GM19372 (cell line): ENCODE measurements around the gene ORM1.
A peak's percentile ranks its signal among the peaks of the same experiment; 100 is the strongest.

Experiments
- ATAC-seq: cut with Tn5 transposase; IDR thresholded peaks from one replicate; pipeline ENCODE4 v1.9.1; 2021; ENCODE audit warnings: mild to moderate bottlenecking, low read depth, moderate library complexity; ENCODE audit not compliant: unreplicated experiment

Gene ORM1

GRCh38 chr9:114361542-114361941 lies 38.6 kb downstream of the ORM1 start:
- ATAC-seq, result no peak

DNA sequence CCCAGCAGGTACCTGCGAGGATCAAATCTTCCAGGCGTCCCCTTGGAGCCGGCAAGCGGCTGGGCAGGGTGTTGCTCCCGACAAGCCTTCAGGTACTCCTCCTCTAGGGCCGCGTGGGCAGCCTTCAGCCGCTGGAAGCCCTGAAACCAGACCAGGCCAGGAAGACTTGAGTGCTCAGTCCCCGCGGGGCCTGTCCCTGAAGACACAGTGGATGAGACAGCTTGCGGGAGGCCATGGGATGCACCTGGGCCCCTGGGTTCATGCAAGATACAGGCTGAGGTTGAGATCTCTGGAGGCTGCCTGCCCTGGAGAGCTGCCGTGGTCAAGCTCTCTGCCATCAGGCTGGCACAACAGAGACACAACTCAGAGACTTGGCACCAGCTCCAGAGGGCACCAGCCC lies 39.5 kb downstream of the ORM1 start:
- no peak for ATAC-seq

DNA sequence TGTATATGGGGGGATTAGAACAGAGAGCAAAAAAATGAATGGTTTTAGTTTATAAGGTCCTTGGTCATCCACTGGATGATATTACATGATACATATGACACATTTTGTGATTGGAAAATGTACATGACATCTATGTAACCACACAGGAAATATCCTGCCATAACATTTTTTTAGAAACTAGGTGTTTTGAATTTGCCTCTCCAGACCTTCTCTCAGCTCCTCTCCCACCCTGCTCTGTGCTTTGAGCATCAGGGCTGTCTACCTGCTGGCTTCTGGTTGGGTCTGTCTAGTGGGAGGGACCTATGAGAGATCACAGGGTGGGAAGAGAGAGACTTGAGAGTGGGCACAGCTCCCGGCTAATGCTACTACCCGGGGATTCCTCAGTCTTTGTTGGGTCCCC lies 40.5 kb downstream of the ORM1 start:
- ATAC-seq, result no peak

DNA sequence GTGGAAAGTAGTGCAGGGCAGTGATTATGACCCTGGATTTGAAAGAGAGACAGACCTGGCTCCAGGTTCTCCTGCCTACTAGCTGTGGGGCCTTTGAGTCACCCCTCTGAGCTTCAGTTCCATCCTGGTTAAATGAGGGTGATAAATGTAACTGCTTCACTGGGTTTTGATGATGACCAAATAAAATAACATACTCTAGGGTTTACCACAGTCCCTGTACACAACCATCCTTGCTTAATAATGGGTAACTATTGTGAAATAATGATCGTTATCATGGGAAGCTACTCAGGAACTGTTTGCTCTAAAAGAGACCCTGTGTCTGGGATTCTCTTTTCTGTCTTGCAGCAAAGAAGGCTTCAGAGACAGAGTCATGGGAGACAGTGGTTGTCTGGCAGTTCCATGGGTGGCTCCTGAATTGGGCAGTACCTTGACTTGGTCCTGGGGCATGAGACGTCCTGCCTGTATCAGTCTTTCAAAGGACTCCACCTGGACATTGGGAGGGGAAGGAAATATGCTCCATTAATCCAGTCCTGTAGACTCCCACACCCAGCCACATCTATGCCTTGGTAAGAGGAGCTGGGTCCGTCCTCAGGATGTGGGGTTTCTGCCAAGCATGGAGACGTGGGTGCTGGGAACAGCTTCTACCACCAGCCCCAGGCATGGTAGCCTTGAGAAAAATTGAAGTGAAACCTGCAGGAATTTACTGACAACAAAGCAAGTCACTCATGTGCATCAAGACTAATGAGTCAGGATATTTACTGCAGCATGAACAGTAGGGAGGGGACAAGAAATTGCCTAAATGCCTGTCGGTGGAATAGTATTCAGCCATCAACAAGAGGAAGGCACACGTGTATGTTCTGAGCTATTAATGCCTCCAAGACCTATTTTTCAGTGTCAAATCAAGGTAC lies 41.5 kb downstream of the ORM1 start:
- ATAC-seq, result no peak

- ATAC-seq, result no peak
These were observed 42.3 kb downstream of the ORM1 start for GRCh38 chr9:114365194-114365593.

- ATAC-seq, result peak; percentile 56
These were observed 43.6 kb downstream of the ORM1 start for GRCh38 chr9:114366334-114367128.

DNA sequence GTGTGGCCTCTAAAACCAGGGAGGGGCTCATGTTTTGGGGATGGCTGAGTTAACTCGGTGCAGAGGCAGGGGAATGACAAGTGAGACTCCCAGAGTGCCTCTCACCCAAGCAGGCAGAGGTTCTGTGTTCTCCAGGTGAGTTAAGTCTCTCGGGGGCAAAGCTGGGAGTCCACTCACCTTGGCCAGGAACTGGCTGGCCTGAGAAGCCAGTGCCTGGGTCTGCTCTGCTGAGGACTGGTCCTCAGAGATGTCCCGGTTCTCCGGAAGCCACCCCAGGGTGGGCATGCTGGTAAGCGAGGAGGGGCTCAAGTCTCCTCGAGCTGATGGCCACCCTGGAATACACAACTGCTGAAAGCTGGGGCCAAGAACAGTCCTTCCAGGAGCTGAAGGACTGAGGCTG lies 44.5 kb downstream of the ORM1 start:
- ATAC-seq, result no peak

- no peak for ATAC-seq
These were observed 45.1 kb downstream of the ORM1 start for GRCh38 chr9:114367772-114368569.

DNA sequence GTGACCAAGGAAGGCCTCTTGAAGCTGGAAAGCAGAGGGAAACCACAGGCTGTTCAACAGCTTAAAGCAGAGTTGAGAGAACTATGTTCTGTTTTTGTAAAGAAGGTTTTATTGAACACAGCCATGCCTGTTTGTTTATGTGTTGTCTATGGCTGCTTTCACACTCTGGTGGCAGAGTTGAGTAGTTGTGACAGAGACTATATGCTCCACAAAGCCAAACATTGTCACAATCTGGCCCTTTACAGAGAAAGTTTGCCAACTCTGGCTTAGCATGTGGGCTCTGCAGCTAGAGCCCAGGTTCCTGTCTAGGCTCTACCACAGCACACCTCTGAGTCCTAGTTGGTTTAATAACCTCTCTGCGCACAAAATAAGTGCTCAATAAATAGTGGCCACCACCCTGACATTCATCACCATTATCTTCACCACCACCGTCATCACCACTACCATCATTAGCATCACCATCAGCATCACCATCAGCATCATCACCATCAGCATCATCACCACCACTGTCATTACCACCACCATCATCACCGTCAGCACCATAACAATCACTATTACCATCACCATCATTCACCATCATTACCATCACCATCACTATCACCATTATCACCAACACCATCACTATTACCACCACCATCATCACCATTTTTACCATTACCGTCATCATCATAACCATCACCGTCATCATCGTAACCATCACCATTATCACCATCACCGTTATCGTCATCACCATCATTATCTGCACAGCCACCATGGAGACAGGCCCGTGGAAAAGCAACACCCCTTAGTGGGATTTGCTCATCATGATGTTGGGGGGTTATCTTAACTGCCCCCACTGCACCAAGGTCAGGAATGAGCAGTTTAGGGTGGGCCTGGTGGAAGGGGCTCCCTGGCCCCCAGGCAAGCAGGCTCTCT lies 46.6 kb downstream of the ORM1 start:
- no peak for ATAC-seq

DNA sequence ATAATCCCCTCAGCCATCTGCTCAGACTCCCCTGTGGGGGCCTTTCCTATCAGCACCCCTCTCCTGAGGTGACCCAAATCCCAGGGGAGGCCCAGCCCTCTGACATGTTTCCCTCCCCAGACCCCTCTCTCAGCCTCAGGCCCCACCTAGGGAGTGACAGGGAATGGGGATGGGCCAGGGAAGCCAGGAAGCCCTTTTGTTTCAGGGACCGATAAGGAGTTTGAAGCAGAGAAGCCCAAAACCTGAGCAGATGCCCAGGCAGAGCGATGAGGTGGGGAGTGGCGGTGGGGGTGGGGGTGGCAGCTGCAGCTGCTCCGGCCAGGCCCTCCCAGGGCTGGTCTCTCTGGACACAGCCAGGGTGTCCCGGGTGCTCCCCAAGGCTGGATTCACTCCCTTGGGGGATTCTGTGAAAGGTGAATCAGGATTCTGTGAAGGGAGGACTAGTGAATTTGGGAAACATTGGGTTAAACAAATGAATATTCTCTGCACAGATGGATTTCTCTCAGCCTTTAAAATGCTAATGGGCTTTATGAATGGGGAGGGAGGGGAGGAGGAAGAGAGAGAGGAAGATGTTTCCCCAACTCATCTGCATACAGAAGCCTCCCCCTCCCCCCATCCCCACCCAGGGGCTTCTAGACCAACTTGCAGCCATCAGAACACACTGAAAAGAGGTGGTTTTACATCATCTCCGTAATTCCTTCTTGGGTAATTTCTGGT lies 47.5 kb downstream of the ORM1 start:
- no peak for ATAC-seq

GRCh38 chr9:114370968-114371320 lies 48.0 kb downstream of the ORM1 start:
- no peak for ATAC-seq

DNA sequence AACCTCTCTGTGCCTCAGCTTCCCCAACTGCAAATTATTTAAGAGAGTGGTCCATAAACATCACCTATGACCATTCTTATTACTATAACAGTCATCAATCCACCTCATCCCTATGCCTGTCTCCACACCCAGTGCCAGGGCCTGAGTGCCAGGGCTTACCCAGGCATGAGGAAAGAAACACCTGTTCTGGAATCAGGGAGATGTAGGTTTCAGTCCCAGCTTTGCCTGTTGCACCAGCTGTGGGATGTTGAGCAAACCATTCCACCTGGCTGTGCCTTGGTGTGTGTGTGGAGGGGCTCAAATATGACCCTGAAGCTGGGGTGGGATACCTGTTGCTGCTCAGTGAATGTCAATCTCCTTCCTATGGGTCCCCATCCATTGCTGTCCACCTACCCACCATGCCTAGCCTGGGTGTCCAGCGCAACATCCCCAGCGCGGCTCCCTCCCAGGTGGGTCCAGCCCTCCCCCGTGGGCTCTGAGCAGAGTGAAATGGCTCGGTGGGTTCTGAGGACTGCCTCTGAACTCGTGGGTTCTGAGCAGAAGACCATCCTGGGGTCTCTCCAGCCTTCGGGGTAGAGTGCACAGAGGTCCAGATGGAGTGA lies 48.5 kb downstream of the ORM1 start:
- no peak for ATAC-seq

DNA sequence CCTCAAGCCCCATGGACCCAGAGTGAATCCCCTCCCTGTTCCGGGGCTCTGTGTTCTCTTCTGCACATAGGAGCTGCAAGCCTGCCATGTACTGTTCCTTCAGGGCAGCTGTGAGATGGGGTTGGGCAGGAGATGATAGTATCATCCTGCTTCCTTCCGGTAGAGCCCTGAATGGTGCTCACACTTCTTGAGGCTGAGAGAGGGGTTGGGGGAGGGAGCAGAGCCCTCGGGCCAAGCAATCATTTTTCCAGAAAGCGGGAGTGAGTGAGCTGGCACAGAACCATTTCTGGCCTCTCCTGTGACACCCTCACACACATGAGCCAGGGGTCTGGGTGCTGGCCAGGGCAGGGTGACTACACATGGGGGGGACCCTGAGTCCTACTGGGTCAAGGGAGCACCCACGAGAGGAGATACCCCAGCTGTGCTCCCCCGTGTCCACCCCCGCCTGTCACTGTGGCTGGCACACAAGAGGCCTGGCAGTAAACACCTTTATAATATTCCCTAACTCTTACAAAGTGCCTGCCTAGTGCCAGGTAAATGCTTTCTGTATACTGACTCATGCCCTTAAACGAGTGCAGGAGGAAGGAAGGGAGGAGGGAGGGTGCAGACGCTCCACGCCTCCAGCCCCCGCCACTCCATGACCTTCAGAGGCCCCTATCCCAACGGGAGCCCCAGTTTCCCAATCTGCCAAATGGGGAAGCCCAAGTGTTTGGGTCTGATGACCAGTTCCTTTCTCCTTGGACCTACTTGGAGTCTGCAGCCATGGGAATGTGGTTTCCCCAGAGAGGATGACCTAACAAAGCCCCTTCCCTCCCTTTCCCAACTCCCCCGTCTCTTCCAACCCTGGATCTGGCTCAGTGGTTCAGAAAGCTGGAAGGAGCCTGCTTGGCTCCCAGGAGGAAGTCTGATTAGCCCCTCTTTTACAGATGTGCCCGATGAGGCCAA lies 49.3 kb downstream of the ORM1 start:
- no peak for ATAC-seq

DNA sequence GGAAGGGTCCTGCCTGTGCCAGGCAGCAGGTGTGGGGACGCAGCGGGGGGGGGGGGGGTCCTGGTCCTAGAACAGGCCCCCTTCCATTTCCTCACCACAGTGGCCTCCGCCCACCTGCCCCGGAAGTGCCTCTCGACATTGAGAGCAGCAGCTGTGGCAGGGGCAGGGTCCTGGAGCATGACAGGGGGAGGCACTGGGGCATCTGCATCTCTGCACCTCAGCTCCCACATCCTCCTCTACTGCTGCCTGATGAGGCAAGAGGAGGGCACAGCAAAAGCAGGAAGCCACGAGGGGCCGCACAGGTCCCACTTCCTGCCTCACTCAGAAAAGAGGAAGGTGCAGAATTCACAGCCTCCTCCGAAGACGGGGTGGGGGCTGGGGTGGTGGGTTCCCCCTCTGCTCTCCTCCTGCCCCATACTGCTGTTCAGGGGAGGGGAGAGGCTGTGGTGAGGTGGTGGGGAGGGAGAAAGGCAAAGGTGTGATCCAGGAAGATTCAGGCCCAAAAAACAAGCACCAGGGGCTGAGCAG lies 50.1 kb downstream of the ORM1 start:
- peak; percentile 93 for ATAC-seq

- no peak for ATAC-seq
These were observed 51.2 kb downstream of the ORM1 start for GRCh38 chr9:114373960-114374730.

DNA sequence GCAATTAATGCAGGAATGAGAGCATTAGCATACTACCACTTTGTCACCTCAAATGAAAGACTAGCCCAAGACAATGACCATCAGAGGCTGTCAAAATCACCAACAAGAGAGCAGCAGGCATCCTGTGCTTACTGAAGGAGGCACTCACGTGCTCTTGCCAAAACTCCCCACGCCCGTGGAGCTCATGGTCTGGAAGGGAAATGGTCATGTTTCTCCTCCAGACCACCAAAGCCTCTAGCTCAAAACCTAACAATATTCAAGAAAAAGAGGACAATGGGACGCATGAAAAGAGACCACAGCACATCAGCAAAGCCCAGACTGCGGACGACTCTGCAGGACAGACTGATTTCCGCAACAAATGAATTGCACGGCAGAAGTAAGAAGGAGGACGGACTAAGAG lies 52.0 kb downstream of the ORM1 start:
- no peak for ATAC-seq
